Stimulated activated CD8-positive, alpha-beta memory T cell treated with anti-CD3 and anti-CD28 coated beads, Interleukin-12 subunit alpha, Interleukin-12 subunit beta, amount 100 ng/mL, for 4 hours (primary cell): ENCODE measurements around the gene SCN8A.
A peak's percentile ranks its signal among the peaks of the same experiment; 100 is the strongest.
"Not testable (repeated sequence)": the region's sequence is repeated elsewhere in the genome, so short reads cannot be mapped to it uniquely, and the experiment has no call there.

Source experiments
- DNase-seq: peaks from one replicate; pipeline ENCODE4 v3.0.0-alpha.2; 2020; ENCODE audit warnings: low read depth

SCN8A gene

DNA sequence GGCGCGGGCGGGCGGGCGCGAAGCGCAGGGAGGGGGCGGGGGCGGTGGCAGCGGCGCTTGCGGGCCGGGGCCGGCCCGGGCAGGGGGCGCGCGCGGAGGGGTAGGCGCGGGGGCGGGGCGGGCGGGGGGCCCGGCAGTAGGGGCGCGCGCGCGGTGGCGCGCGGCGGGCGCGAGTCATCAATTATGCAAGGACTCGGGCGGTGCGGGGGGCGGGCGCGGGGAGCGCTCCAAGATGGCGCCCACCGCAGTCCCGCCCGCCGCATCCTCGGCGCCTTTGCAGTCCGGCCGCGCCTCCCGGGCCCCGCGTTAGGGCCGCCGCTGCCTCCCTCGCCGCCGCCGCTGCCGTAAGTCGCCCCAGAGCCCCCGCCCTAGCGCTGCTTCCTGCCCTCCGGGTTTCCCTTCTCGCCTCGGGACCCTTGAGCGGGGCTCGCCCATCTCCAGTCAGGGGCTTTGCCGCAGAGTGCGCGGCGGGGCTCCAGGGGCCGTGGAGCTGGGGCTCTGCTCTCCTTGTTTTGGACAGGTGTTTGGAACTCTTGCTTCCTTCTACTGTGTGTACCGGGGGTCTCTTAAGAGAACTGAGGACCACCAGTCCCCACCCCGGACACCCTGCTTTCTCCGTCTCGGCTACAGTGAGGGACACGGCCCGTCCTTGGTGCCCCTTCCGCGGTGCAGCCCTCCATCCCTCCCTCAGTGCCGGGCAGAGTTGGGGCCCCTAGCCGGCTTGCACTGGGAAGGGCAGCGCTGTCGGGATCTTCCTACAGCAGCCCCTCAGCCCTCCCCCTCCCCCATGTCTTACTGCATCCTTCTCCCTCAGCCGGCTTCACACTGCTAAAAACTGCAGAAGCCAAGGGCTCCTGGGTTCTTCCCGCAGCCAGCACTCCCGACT lies at the start of gene SCN8A:
SCN8A (plus strand) TSS at position 218 of the 886 bp plus-strand sequence. CDS start 71,585 bp downstream, outside the sequence.
- peak; percentile 33 for DNase-seq

DNA sequence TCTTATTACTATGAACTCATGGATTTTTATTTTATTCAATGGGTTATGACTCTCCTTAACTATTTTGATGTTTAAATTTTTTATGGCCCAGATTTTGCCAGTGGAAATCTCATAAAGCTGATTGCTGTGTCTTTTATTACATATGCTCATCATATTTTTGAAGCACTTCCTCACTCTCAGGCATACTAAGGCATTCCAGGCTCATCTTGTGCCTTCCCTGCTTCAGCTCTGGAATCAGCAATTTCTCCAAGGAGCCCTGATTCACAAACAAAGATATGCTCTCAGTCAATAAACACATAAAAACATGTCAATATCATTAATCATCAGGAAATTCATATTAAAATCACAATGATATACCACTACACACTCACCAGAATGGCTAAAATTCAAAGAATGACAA lies 44.9 kb upstream of the SCN8A start:
- DNase-seq: no peak

DNA sequence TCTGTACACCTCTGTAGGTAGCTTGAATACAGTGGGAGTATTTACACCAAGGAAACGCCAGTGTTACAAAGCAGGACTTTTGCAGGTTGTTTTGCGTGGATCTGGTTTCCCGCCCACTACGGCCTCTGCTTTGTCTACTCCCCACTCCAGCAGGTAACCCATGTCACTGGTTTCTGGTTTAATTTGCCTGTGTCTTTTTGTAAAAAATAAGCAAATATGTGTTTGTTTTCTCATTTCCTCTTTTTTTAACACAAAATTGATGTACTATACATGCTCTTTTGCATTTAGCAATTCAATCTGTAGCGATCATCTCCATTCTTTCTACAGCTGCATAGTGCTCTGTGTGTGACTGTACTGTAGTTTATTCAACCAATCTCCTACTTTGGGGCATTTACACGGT lies 43.4 kb upstream of the SCN8A start:
- DNase-seq: no peak

DNA sequence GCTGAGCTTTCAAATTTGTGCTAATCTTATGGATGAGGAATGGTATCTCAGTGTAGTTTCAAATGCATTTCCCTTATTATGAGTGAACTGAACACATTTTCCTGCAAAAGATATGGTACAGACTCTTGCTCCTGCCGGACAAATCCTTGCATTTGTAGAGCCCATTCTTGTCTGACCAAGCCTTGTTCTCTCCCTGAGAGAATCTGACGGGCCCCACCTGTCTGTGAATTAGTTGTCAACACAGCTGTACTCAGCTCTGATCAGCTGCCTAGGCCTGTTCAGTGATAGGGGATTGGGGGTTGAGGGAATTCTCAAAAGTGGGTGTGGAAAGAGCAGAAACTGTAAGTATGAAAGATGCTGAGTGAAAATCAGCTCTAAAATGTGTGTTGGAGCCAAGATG lies 42.8 kb upstream of the SCN8A start:
- no peak for DNase-seq

DNA sequence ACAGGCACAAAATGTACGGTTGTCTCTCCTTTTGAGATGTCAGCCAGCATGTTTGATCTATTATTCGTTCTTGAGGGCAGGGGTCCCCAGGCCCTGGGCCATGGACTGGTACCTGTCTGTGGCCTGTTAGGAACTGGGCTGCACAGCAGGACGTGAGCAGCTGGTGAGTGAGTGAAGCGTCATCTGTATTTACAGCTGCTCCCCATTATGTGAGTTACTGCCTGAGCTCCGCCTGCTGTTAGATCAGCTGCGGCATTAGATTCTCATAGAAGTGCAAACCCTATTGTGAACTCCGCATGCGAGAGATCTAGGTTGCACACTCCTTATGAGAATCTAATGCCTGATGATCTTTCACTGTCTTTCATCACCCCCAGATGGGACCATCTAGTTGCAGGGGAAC lies 41.4 kb upstream of the SCN8A start:
- DNase-seq: no peak

DNA sequence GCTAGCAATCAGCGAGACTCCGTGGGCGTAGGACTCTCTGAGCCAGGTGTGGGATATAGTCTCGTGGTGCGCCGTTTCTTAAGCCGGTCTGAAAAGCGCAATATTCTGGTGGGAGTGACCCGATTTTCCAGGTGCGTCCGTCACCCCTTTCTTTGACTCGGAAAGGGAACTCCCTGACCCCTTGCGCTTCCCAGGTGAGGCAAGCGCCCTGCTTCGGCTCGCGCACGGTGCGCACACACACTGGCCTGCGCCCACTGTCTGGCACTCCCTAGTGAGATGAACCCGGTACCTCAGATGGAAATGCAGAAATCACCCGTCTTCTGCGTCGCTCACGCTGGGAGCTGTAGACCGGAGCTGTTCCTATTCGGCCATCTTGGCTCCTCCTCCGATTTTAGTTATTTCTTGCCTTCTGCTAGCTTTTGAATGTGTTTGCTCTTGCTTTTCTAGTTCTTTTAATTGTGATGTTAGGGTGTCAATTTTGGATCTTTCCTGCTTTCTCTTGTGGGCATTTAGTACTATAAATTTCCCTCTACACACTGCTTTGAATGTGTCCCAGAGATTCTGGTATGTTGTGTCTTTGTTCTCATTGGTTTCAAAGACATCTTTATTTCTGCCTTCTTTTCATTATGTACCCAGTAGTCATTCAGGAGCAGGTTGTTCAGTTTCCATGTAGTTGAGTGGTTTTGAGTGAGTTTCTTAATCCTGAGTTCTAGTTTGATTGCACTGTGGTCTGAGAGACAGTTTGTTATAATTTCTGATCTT lies 22.6 kb upstream of the SCN8A start:
- not testable (repeated sequence) for DNase-seq

DNA sequence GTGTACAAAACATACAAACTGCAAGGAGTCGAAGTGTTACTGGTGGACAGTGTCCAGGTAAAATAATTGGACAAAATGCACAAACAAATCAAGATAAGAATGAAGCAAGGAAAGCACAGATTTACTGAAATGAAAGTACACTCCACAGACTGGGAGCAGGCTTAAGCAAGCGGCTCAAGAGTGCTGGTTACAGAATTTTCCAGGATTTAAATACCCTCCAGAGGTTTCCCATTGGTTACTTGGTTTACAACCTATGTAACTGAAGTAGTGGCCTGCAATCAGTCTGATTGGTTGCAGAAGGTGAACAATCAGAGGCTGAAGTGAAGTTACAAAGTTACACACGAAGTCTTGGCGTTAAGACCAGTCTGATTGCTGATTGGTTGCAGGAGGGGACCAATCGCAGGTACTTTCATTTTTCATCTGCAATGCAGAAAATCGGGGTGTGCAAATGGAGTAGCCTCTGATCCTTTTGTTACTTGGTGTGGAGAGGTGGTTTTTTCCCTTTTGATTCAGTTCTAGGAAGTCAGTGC lies 11.6 kb upstream of the SCN8A start:
- no peak for DNase-seq

DNA sequence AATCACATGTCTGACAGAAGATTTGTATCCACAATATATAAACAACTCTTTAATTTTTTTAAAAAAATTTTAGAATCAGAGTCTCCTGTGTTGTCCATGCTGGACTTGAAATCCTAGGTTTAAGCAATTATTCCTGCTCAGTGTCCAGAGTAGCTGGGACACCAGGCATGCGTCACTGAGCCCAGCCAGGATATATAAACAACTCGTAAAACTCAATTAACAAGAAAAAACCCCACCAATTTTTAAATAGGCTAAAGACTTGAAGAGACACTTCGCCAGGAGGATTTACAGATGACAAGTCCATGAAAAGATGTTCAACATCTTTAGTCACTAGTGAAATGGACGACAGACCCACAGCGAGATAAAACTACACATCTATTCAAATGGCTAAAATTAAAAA lies 2.0 kb upstream of the SCN8A start:
- DNase-seq: no peak

DNA sequence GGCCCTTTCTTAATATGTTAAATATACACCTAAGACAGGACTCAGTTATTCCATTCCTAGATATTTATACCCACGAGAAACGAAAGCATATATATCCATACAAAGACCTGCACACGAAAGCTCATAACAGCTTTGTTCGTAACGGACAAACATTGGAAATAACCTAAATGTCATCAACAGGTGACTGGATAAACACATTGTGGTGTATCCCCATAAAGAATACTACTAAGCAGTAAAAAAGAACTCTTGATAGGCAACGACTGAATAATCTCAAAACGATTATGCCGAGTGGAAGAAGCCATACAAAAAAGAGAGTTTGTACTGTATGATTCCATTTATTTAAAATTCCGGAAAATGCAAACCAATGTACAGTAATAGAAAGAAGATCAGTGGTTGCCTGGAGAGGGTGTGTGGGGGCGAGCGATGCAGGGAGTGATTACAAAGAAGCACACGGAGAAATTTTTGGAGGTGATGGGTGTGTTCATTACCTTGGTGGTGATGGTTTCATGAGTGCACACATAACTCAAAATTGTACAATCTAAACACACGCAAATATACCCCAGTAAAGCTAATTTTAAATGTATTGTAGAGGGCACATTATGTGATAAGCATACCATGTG lies 1.4 kb upstream of the SCN8A start:
- no peak for DNase-seq

DNA sequence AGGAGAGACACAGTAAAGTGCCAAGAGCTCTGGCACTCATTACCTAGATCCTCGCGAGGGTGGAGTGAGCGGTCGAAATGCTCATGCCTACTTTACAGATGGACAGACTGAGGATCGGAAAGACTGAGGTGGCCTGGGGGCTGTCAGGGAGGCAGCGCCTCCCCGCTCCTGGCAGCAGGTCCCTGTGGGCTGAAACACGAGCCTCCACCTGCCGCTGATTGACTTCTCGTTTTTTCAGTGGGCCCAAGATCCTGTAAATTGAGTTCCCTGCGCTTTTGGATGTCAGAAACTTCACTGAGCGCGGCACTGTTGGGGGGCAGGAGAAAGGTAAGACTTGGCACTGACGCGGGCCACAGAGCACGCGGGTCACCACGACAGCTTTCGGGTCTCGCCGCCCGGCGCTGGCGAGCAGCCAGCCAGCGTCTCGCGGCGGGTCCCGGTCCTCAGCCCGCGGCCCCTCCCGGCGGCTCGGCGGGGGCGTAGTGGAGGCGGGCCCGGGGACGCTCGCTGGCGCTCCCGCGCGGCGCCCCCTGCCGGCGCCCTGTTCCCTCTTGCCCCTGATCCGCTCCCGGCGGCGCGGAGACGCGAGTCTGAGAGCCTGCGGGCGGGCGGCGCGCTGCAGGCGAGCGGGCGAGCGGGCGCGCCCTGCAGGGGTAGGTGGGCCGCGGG lies 552 bp upstream of the SCN8A start:
- peak; percentile 68 for DNase-seq

DNA sequence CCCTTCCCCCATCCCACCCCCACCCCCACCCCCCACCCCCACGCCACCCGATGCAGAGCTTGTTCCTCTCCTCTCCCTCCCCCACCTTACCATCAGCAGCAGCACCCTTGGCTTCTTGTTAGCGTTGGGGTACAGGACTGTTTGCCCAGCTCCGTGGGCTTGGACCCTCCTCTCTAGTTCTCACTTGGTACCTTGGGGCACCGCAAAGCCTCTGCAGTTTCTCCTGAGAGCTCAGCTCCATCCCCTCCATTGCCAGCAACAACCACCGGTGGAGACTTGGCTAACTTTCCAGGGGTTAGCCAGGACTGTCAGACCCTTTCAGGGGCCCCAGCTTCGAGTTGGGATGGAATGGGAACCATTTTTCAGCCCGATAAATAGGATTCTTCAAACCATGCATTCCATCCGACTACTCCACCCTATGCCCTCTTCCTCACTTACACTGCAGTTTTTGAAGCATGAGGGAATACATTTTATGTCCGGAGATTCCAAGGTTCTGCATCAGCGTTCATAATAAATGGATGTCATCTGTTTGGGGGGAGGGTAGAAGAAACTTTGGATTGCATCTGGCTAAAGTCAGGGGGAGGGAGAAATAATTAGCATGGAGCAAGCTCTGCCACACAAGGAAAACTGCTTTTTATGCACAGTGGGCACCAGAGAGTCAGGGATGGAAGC lies 1.1 kb downstream of the SCN8A start:
- no peak for DNase-seq

DNA sequence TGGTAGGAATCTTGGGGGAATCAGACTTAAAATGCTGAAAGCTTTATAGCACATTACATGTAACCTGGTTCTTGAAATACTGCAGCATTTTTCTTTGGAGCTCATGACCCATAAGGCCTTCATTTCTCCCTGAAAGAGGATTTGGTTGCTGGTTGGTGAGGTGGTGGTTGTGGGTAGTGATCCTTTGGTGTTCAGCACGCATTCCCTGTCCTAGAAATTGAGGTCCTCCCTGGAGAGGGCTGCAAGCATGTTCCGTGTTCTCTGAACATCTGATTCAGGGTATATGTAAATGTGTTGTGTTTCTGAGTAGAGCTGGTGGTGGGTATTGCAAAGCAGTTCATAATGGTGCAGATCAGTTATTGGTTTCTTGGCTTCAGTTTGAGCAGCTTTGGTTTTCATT lies 2.0 kb downstream of the SCN8A start:
- DNase-seq: no peak

DNA sequence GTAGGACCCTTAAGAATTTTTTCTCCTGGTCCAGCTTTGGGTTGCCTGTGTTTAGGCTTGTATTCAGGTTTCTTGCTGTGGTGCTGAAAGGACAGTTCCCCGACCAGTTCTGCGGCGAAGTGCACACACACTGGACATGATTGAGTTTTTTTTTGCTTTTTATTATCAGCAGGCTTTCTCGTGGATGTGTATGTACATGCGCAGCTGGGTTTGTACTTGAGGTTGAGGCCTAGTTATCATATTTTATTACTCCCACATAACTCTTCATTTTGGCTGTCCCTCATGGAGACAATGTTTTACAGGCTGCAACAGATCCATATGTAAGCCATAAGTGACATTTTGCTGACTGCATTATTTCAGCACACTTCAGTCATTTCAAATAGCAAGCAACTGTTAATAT lies 2.5 kb downstream of the SCN8A start:
- no peak for DNase-seq

DNA sequence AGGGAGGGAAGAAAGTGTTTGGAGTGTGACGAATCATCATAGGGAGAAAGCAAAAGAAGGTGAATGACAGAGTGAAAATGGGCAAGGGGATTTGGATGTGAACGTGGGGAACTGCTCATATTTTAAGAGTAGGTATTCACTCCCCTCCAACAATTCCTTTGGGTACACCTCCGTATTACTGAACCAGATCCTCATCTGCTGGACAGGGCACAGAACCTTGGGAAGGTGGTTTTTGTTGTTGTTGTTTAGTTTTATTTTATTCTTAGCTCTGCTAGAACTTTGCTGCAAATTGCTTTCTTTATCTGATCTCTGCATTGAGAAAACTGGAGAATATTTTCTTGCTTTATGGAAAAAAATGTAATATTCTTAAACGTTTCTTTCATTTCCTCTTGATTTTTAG lies 7.1 kb downstream of the SCN8A start:
- DNase-seq: no peak

DNA sequence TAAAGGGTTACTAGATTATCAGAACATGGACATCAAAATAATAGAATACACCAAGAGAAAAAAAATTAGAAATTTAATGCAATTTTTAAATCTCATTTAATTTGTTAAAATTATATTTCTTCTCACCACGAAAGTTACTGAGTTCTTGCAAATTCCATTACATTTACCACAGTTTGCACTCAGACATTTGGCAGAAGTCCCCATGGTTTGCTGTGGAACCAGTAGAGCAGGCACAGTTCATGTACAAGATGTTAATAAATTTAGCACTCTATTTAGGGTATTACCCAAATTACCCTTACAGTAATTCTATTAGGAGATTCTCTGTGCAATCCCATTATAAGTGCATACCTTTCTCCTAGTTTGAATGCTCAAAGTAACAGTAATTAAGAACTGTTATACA lies 9.7 kb downstream of the SCN8A start:
- no peak for DNase-seq

DNA sequence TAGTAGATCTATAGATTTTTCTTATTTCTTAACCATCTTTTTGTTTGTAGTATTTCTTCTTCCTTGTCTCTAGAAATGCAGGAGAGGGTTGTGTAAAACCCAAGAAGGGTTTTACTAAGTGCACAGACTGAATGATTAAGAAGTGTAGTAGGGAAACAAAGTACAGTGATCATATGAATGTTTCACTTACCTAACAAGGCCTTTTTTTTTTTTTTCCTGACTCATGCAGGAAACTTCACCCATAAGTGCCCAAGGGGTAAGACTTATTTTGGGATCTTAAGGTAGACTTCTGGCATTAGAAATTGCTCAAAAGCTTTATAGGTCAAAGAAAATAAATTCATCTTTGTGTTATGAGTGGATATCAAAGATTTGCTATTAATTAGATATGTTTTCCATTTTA lies 10.2 kb downstream of the SCN8A start:
- no peak for DNase-seq

DNA sequence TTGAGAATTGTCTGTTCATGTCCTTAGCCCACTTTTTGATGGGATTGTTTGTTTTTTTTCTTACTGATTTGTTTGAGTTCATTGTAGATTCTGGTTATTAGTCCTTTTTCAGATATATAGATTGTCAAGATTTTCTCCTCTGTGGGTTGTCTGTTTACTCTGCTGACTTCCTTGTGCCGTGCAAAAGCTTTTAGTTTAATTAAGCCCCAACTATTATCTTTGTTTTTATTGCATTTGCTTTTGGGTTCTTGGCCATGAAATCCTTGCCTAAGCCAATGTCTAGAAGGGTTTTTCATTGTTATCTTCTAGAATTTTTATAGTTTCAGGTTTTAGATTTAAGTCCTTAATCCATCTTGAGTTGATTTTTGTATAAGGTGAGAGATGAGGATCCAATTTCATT lies 14.9 kb downstream of the SCN8A start:
- DNase-seq: not testable (repeated sequence)

DNA sequence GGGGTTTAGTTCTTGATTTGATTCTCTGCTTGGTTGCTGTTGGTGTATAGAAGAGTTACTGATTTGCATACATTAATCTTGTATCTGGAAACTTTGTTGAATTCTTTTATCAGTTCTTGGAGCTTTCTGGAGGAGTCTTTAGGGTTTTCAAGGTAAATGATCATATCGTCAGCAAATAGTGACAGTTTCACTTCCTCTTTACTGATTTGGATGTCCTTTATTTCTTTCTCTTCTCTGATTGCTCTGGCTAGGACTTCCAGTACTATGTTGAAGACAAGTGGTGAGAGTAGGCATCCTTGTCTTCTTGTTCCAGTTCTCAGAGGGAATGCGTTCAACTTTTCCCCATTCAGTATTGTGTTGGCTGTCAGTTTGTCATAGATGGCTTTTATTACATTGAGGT lies 16.2 kb downstream of the SCN8A start:
- DNase-seq: not testable (repeated sequence)

DNA sequence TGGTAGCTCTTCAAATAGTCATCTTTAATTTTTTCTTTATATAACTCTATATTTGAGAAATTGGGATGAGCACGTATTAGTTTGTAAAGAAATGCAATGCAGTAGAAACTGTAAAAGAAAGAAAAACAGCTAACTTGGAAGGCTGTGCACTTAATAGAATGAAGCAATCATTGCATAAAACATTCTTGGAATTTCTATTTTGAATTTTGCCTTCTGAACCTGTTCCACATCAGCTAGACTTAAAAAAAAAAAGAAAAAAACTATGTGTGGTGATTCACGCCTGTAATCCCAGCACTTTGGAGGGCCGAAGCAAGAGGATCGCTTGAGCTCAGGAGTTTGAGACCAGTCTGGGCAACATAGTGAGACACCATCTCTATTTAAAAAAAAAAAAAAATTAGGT lies 29.4 kb downstream of the SCN8A start:
- DNase-seq: no peak

DNA sequence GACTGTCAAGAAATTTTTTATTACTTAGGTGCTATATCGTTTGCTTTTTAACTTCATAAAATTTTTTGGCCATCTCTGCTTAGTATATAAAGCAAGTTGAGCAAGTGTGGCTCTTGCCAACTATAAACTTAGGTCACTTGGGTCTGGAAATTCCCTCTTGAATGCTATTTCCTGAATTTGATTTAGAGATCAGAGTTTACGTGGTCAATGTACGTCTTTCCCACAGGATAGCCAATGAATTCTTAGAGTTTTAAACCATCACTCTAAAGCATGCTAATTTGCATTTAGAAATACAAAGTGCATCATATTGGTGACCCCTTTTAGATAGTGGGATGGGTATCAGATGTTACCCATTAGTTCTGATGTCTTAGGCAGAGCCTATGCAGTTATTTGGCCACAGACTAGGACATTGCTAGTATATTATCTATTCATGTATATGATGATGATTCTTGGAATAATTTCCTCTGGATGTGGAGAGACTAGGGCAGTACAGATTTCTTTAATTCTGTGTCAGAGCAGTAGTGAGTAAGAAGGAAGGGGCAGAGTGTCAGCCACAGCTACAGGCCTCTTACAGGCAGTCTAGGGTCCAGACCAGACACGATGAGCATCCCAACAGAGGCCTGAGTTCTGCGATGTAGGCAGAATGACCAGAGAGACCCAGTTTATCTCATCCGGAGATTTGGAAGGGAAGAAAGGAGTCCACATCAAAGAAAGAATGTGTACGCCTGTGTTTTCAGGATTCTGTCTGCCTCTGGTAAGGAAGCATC lies 30.3 kb downstream of the SCN8A start:
- no peak for DNase-seq

DNA sequence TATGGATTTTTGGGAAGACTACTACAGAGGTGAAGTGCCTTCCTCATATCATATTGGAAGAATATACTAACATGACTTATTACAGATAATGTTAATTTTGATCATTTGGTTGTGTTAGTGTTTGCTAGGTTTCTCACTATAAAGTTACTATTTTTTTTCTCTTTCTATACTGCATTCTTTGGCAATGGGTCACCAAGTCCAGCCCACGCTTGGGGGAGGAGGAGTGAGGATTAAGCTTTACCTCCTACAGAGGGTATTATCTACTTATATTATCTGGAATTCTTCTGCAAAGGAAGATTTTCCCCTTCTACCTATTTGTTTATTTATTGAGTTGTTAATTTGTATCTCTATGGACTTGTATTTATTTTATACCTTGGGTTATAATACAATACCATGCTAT lies 31.5 kb downstream of the SCN8A start:
- DNase-seq: no peak
